IMR-90 (cell line): ENCODE measurements around the gene DUOX1. TPM values are rescaled to one million over a fixed set of nuclear protein-coding genes. Genes with fewer than 3 reads are reported as not detected.
A peak's percentile ranks its signal among the peaks of the same experiment; 100 is the strongest.

ENCODE experiments used
- ATAC-seq: fragments of 200-7000 bp; cut with Tn5 transposase; 2 replicates; pipeline ENCODE4 v1.9.1; 2020; ENCODE audit warnings: low read depth, mild to moderate bottlenecking, moderate library complexity
- BruUV-seq: library from RNA; stranded (reverse); fragments of 400-500 nt; replicated peaks from 2 replicates; lab custom pipeline; 2021; lab: Mats Ljungman, UMichigan
- CTCF ChIA-PET: fragments of 300-600 bp; formaldehyde crosslinking; extraction: SDS; loops from one replicate; lab custom pipeline; 2021; ENCODE audit warnings: antibody characterized with exemption; lab: Yijun Ruan, JAX
- POLR2A ChIA-PET: fragments of 300-600 bp; sonication (Branson Sonifier 250); formaldehyde crosslinking; loops from one replicate; lab custom pipeline; 2022; ENCODE audit warnings: antibody characterized with exemption; ENCODE audit not compliant: unreplicated experiment; lab: Charles Lee
- DNase-seq: peaks from one replicate; pipeline ENCODE4 v3.0.0; 2013
- H2AFZ ChIP-seq: replicated peaks from 2 replicates; pipeline ENCODE3; 2013; ENCODE audit warnings: low read length, mild to moderate bottlenecking; ENCODE audit not compliant: poor library complexity
- H2AK5ac ChIP-seq: 2 replicates; pipeline ENCODE4 v1.6.1; 2013; ENCODE audit warnings: low read depth, low read length, inconsistent platforms
- H2AK9ac ChIP-seq: replicated peaks from 2 replicates; pipeline ENCODE3; 2013; ENCODE audit warnings: mild to moderate bottlenecking, low read depth, low read length, moderate library complexity; ENCODE audit not compliant: poor library complexity
- H2BK120ac ChIP-seq: 2 replicates; pipeline ENCODE4 v1.6.1; 2013; ENCODE audit warnings: low read depth, low read length, inconsistent platforms
- H2BK15ac ChIP-seq: 3 replicates; pipeline ENCODE4 v1.6.1; 2013; ENCODE audit warnings: low read depth, low read length, inconsistent platforms
- H2BK20ac ChIP-seq: 2 replicates; pipeline ENCODE4 v1.6.1; 2013; ENCODE audit warnings: low read depth, mild to moderate bottlenecking, inconsistent platforms, low read length, moderate library complexity
- H2BK5ac ChIP-seq: 2 replicates; pipeline ENCODE4 v1.6.1; 2013; ENCODE audit warnings: mild to moderate bottlenecking, low read depth, low read length, inconsistent platforms; ENCODE audit not compliant: poor library complexity, severe bottlenecking
- H3K14ac ChIP-seq: replicated peaks from 2 replicates; pipeline ENCODE4 v1.6.1; 2013; ENCODE audit warnings: low read depth, low read length, inconsistent platforms
- H3K18ac ChIP-seq: 2 replicates; pipeline ENCODE4 v1.6.1; 2013; ENCODE audit warnings: low read depth, low read length, control low read depth
- H3K23ac ChIP-seq: 2 replicates; pipeline ENCODE4 v1.6.1; 2013; ENCODE audit warnings: low read depth, low read length, inconsistent platforms
- H3K27ac ChIP-seq: 2 replicates; pipeline ENCODE4 v1.5.1; 2013; ENCODE audit warnings: mild to moderate bottlenecking, control low read depth, low read length; ENCODE audit not compliant: insufficient read depth
- H3K27me3 ChIP-seq: 2 replicates; pipeline ENCODE4 v1.6.1; 2013; ENCODE audit warnings: low read length; ENCODE audit not compliant: control insufficient read depth, insufficient read depth
- H3K36me3 ChIP-seq: 2 replicates; pipeline ENCODE4 v1.6.1; 2013; ENCODE audit warnings: low read length, mixed read lengths; ENCODE audit not compliant: control insufficient read depth, insufficient read depth
- H3K4ac ChIP-seq: 2 replicates; pipeline ENCODE4 v1.6.1; 2013; ENCODE audit warnings: low read depth, low read length, inconsistent platforms
- H3K4me1 ChIP-seq: 2 replicates; pipeline ENCODE4 v1.6.1; 2013; ENCODE audit warnings: low read length, mixed read lengths; ENCODE audit not compliant: control insufficient read depth, insufficient read depth
- H3K4me2 ChIP-seq: 2 replicates; pipeline ENCODE4 v1.6.1; 2013; ENCODE audit warnings: low read depth, mild to moderate bottlenecking, control low read depth, low read length, moderate library complexity
- H3K4me3 ChIP-seq: 2 replicates; pipeline ENCODE4 v1.5.1; 2013; ENCODE audit warnings: low read depth, mild to moderate bottlenecking, control low read depth, low read length, moderate library complexity; ENCODE audit not compliant: insufficient read depth
- H3K56ac ChIP-seq: 2 replicates; pipeline ENCODE4 v1.6.1; 2013; ENCODE audit warnings: low read length, inconsistent platforms; ENCODE audit not compliant: insufficient read depth; ENCODE audit errors: extremely low read depth
- H3K79me1 ChIP-seq, 2 experiments: 2 replicates each; pipeline ENCODE4 v1.6.1; 2013; ENCODE audit warnings: low read length in 2 of 2, inconsistent platforms in 1 of 2, low read depth in 1 of 2
- H3K9ac ChIP-seq: 2 replicates; pipeline ENCODE4 v1.6.1; 2013; ENCODE audit warnings: low read depth, low read length, control low read depth
- H3K9me1 ChIP-seq: 2 replicates; pipeline ENCODE4 v1.6.1; 2013; ENCODE audit warnings: low read length, inconsistent platforms; ENCODE audit not compliant: insufficient read depth
- H3K9me3 ChIP-seq: 2 replicates; pipeline ENCODE4 v1.6.1; 2013; ENCODE audit warnings: low read length; ENCODE audit not compliant: control insufficient read depth, insufficient read depth
- H4K20me1 ChIP-seq: 2 replicates; pipeline ENCODE4 v1.6.1; 2013; ENCODE audit warnings: low read length, inconsistent platforms; ENCODE audit not compliant: insufficient read depth
- H4K5ac ChIP-seq: 2 replicates; pipeline ENCODE4 v1.6.1; 2013; ENCODE audit warnings: mild to moderate bottlenecking, low read depth, low read length, control low read depth
- H4K8ac ChIP-seq, 2 experiments: 2 replicates each; pipeline ENCODE4 v1.6.1; 2013; ENCODE audit warnings: low read depth in 2 of 2, low read length in 2 of 2, control low read depth in 1 of 2, inconsistent platforms in 1 of 2
- H4K91ac ChIP-seq: 2 replicates; pipeline ENCODE4 v1.6.1; 2013; ENCODE audit warnings: low read depth, low read length, inconsistent platforms; ENCODE audit not compliant: insufficient read depth
- BHLHE40 ChIP-seq: fragments of 150-350 bp; IDR thresholded peaks from 2 replicates; pipeline ENCODE4 v1.6.1; 2016; ENCODE audit warnings: mild to moderate bottlenecking, low read depth, low read length
- CEBPB ChIP-seq: IDR thresholded peaks from 2 replicates; pipeline ENCODE4 v1.6.1; 2012; ENCODE audit warnings: low read depth, low read length, improper control_type of control experiment
- CHD1 ChIP-seq: IDR thresholded peaks from 2 replicates; pipeline ENCODE4 v1.6.1; 2012; ENCODE audit warnings: low read depth, low read length, improper control_type of control experiment
- FOS ChIP-seq: fragments of 150-350 bp; IDR thresholded peaks from 2 replicates; pipeline ENCODE4 v1.6.1; 2016; ENCODE audit warnings: low read depth, low read length
- MAZ ChIP-seq: IDR thresholded peaks from 2 replicates; pipeline ENCODE4 v1.6.1; 2012; ENCODE audit warnings: low read depth, mild to moderate bottlenecking, low read length, improper control_type of control experiment, moderate library complexity, borderline replicate concordance
- NFE2L2 ChIP-seq: fragments of 150-350 bp; IDR thresholded peaks from 2 replicates; pipeline ENCODE4 v1.6.1; 2016; ENCODE audit warnings: low read depth, mild to moderate bottlenecking, low read length
- POLR2A ChIP-seq: IDR thresholded peaks from 2 replicates; pipeline ENCODE4 v1.6.1; 2012; ENCODE audit warnings: mild to moderate bottlenecking, low read depth, low read length
- RAD21 ChIP-seq: IDR thresholded peaks from 2 replicates; pipeline ENCODE4 v1.6.1; 2012; ENCODE audit warnings: low read length, improper control_type of control experiment
- RFX5 ChIP-seq: IDR thresholded peaks from 2 replicates; pipeline ENCODE4 v1.8.0; 2012; ENCODE audit warnings: low read depth, mild to moderate bottlenecking, low read length, moderate library complexity
- SMC3 ChIP-seq: fragments of 150-350 bp; IDR thresholded peaks from 2 replicates; pipeline ENCODE4 v1.6.1; 2016; ENCODE audit warnings: low read depth, mild to moderate bottlenecking, antibody characterized with exemption, low read length, moderate library complexity
- WGBS, 2 experiments: methylation state at CpG; one replicate each; pipeline versions ENCODE4 v1.1.5 to v1.1.7; 2013; ENCODE audit warnings: missing lambda C conversion rate in 2 of 2; ENCODE audit not compliant: insufficient read length in 1 of 2; ENCODE audit errors: extremely low coverage in 2 of 2; 5-methylcytosine and 5-hydroxymethylcytosine counted together
- dilution Hi-C: fragments of 300-500 bp; cut with HindIII; formaldehyde crosslinking; loops from one replicate; pipeline ENCODE4 v1.14.3; 2018; ENCODE audit warnings: low sequenced_read_pairs; ENCODE audit not compliant: unreplicated experiment
- in situ Hi-C: fragments of 300-500 bp; cut with MboI; formaldehyde crosslinking; loops from 3 replicates; pipeline ENCODE4 v1.14.3; 2019; ENCODE audit warnings: low sequenced_read_pairs, inconsistent platforms, mixed read lengths
- intact Hi-C: fragments of 100-400 bp; cut with micrococcal nuclease; formaldehyde crosslinking; loops from 2 replicates; pipeline ENCODE4 v1.10.0; 2022
- polyA plus RNA-seq, 3 experiments: library from polyadenylated mRNA; depleted of rRNA; stranded (reverse); fragments of >200 nt; gene quantifications; 2 replicates each; pipeline ENCODE4 v1.2.3, GENCODE V29; 2012; ENCODE audit warnings: low replicate concordance in 1 of 3
- total RNA-seq: library from RNA; depleted of rRNA; stranded (reverse); fragments of >200 nt; gene quantifications from 2 replicates; pipeline ENCODE4 v1.2.3, GENCODE V29; 2012
- TF ChIP-seq, protein P1 (sequence below): conservative IDR thresholded peaks from 2 replicates; pipeline ENCODE4 v1.5.1; 2012; ENCODE audit warnings: mild to moderate bottlenecking, low read depth, low read length, improper control_type of control experiment
- TF ChIP-seq, protein P2 (sequence below): fragments of 150-350 bp; IDR thresholded peaks from 2 replicates; pipeline ENCODE4 v1.6.1; 2017; ENCODE audit warnings: mild to moderate bottlenecking, antibody characterized with exemption, low read length, low read depth

Gene DUOX1
- total and polyA plus RNA-seq, 2 of the 4 experiments (the other 2 are of a cell fraction) = not detected

DNA sequence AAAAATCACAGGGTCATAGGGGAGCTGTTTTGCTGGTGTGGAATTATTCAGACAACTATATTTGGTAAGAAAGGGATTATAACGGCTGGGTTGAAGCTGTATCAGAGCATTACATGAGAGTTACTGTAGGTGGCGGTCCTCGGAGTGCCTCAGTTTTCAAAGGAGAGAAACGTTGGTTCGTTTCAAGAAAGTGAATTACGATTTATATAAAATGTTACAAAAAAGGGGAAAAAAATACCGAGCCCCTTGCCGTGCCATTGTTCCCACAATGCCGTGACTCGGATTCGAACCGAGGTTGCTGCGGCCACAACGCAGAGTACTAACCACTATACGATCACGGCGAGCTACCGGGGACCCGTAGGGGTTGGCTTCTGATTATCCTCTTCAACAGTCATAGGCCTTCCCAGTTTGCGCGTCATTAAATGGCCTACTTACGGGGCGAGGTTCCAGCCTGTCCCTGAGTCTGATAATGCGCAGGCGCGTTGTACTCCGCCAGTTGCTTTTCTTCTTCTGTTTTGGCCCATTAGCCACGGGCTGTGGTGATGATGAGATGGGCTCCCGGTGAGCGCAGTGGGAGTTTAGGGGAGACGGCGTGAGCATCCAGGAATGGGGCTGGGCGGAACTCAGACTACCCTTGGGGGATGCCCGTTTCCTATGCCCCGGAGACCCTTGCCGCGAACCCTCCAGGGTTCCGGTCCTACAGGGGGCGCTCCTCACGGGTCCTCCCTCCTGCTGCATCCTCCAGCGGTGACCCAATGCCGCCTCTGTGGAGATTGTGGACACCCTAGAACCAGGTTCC lies 68.7 kb downstream of the DUOX1 start:
- Histone ChIP-seq H3K9ac (peak overlapping the region; percentile 69), H3K27me3 (peaks cover 1% of the 10 kb centered on the region; the same call in 1 of the 2 replicates), H4K5ac (peak overlapping the region; percentile 51), H3K4me1 (peaks cover 2% of the 10 kb centered on the region; the same call in 1 of the 2 replicates), H2AK5ac (no peak overlapping the region), H2BK20ac (no peak overlapping the region), H2BK5ac (peak overlapping the region; percentile 69), H3K4me3 (peak overlapping the region; percentile 70), H3K4ac (peak overlapping the region; percentile 71), H3K18ac (peak overlapping the region; percentile 24; the same call in 1 of the 2 replicates), H3K9me3 (no peaks in the 10 kb centered on the region), H3K27ac (peak overlapping the region; percentile 73), H3K4me2 (peak overlapping the region; percentile 83), H3K79me1 (no peaks in the 10 kb centered on the region), H2BK15ac (no peak overlapping the region; the same call in 2 of the 3 replicates), H3K56ac (peak overlapping the region; percentile 46; the same call in 1 of the 2 replicates), H2AK9ac (peak overlapping the region; percentile 94), H4K91ac (peak overlapping the region; percentile 64; the same call in 1 of the 2 replicates), H4K20me1 (no peaks in the 10 kb centered on the region), H3K23ac (peak overlapping the region; percentile 57), H3K14ac (peak overlapping the region; percentile 77; the same call in 1 of the 2 replicates), H2AFZ (peak overlapping the region; percentile 99), H4K8ac (peak overlapping the region; percentile 18 to 85; a peak in 2 of 4 replicates), H2BK120ac (peak overlapping the region; percentile 58; the same call in 1 of the 2 replicates), H3K36me3 (no peaks in the 10 kb centered on the region), H3K9me1 (0 out of 2 replicates have a peak, but pooled peaks cover 6% of the 10 kb centered on the region)
- no TSS peak for BruUV-seq
- peak; percentile 96 for DNase-seq
- in situ Hi-C loops (loop anchor here (25.0 kb wide), 1 partner anchor 414 kb away; no protein-coding TSS in a partner anchor), intact Hi-C loops (no loop called here), dilution Hi-C loops (no loop called here)
- ATAC-seq = peak; percentile 69
- CTCF ChIA-PET = interaction anchor here (0.6 to 1.4 kb wide), 5 partner anchors 14 to 232 kb away, joined by 3 to 7 read pairs (median 4); no protein-coding TSS in a partner anchor
- POLR2A ChIA-PET = interaction anchor here (1.3 kb wide), 1 partner anchor 11 kb away, joined by 3 read pairs; the partner anchor contains the start of gene SHF
- 0% methylated on average over 9 of the region's 42 CpGs; no CpG with 5 or more reads in 1 of the 2 experiments for WGBS, 2 experiments
- TF ChIP-seq NFE2L2 (no peak), CEBPB (no peak), CHD1 (peak; percentile 83; the same call in 1 of the 2 replicates), MAZ (no peak; the same call in 1 of the 2 replicates), RFX5 (no peak), FOS (peak; percentile 96), BHLHE40 (peak; percentile 26; the same call in 1 of the 2 replicates), RAD21 (peak; percentile 44), SMC3 (peak; percentile 20; the same call in 1 of the 2 replicates), POLR2A (peak; percentile 83)
- TF ChIP-seq, protein P1, sequence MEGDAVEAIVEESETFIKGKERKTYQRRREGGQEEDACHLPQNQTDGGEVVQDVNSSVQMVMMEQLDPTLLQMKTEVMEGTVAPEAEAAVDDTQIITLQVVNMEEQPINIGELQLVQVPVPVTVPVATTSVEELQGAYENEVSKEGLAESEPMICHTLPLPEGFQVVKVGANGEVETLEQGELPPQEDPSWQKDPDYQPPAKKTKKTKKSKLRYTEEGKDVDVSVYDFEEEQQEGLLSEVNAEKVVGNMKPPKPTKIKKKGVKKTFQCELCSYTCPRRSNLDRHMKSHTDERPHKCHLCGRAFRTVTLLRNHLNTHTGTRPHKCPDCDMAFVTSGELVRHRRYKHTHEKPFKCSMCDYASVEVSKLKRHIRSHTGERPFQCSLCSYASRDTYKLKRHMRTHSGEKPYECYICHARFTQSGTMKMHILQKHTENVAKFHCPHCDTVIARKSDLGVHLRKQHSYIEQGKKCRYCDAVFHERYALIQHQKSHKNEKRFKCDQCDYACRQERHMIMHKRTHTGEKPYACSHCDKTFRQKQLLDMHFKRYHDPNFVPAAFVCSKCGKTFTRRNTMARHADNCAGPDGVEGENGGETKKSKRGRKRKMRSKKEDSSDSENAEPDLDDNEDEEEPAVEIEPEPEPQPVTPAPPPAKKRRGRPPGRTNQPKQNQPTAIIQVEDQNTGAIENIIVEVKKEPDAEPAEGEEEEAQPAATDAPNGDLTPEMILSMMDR = peak; percentile 69
- TF ChIP-seq, protein P2, sequence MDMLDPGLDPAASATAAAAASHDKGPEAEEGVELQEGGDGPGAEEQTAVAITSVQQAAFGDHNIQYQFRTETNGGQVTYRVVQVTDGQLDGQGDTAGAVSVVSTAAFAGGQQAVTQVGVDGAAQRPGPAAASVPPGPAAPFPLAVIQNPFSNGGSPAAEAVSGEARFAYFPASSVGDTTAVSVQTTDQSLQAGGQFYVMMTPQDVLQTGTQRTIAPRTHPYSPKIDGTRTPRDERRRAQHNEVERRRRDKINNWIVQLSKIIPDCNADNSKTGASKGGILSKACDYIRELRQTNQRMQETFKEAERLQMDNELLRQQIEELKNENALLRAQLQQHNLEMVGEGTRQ = no peak
